Posterior vena cava (tissue), 2 donors: ENCODE measurements around the gene MTIF3. TPM values are rescaled to one million over a fixed set of nuclear protein-coding genes. Genes with fewer than 3 reads are reported as not detected.

Experiments
- DNase-seq: peaks from one replicate; pipeline ENCODE4 v3.0.0-alpha.2; 2020; ENCODE audit warnings: low spot score
- intact Hi-C, 2 donors: fragments of 100-400 bp; cut with DNase I; formaldehyde crosslinking; loops; one replicate each; pipeline versions ENCODE4 v1.14.1 to v1.14.2; 2022 to 2023
- total RNA-seq, 2 donors: library from RNA; stranded (reverse); fragmentation: NEBNext Ultra II Directional; extraction: Animal tissue kit (Norgen Biotek cat#: 25700); gene quantifications; one replicate each; pipeline ENCODE4 v1.2.1, GENCODE V29; 2021
- donor health status: DM: yes; HTN: yes; CAD: no.
- donor health status: DM: yes; HTN: yes; CAD: no.

MTIF3 gene
- total RNA-seq, 2 donors from 2014 or later = 32.9 to 39.4 TPM

GRCh38 chr13:27465611-27466010 lies 15.2 kb upstream of the MTIF3 start:
- intact Hi-C loops = no loop called here
- DNase-seq = no peak

GRCh38 chr13:27463500-27463899 lies 13.1 kb upstream of the MTIF3 start:
- intact Hi-C loops = no loop called here
- no peak for DNase-seq

- intact Hi-C loops = no loop called here
- no peak for DNase-seq
Measured at GRCh38 chr13:27461940-27462584, 11.7 kb upstream of the MTIF3 start.

GRCh38 chr13:27455331-27455855 lies 5.0 kb upstream of the MTIF3 start:
- DNase-seq = no peak
- intact Hi-C loops = loop anchor here in 1 of 2 donors (10.0 kb wide), 1 partner anchor 159 kb away; no protein-coding TSS in a partner anchor

GRCh38 chr13:27450921-27451471 lies 632 bp upstream of the MTIF3 start:
- intact Hi-C loops = loop anchor here in 1 of 2 donors (10.0 kb wide), 1 partner anchor 164 kb away; no protein-coding TSS in a partner anchor
- DNase-seq = peak; percentile 81

- intact Hi-C loops = loop anchor here in 1 of 2 donors (5.0 kb wide), 1 partner anchor 1272 kb away; no protein-coding TSS in a partner anchor
- DNase-seq = no peak
Measured at GRCh38 chr13:27449081-27449603, 1.2 kb downstream of the MTIF3 start.

GRCh38 chr13:27448308-27448707 lies 2.1 kb downstream of the MTIF3 start:
- intact Hi-C loops = loop anchor here in 1 of 2 donors (5.0 kb wide), 1 partner anchor 1271 kb away; no protein-coding TSS in a partner anchor
- no peak for DNase-seq

GRCh38 chr13:27446986-27447583 lies 3.3 kb downstream of the MTIF3 start:
- intact Hi-C loops = loop anchor here in 1 of 2 donors (5.0 kb wide), 1 partner anchor 1270 kb away; no protein-coding TSS in a partner anchor
- no peak for DNase-seq

GRCh38 chr13:27442797-27443196 lies 7.6 kb downstream of the MTIF3 start:
- intact Hi-C loops = no loop called here
- DNase-seq = no peak

GRCh38 chr13:27442071-27442647 lies 8.2 kb downstream of the MTIF3 start:
- intact Hi-C loops = no loop called here
- no peak for DNase-seq

GRCh38 chr13:27440408-27440807 lies 10.0 kb downstream of the MTIF3 start:
- DNase-seq = no peak
- intact Hi-C loops = no loop called here

GRCh38 chr13:27437126-27437525 lies 13.2 kb downstream of the MTIF3 start:
- DNase-seq = no peak
- intact Hi-C loops = no loop called here

GRCh38 chr13:27432611-27433210 lies 17.7 kb downstream of the MTIF3 start:
- intact Hi-C loops = no loop called here
- no peak for DNase-seq

GRCh38 chr13:27432180-27432579 lies 18.2 kb downstream of the MTIF3 start:
- no peak for DNase-seq

GRCh38 chr13:27428160-27428559 lies 22.2 kb downstream of the MTIF3 start:
- intact Hi-C loops = loop anchor here (10.0 kb wide), 2 partner anchors 53 to 1053 kb away; no protein-coding TSS in a partner anchor
- no peak for DNase-seq

More at GRCh38 chr13:27432180-27432579, 18.2 kb downstream of the MTIF3 start:
- intact Hi-C loops = no loop called here

GRCh38 chr13:27427641-27428040 lies 22.7 kb downstream of the MTIF3 start:
- intact Hi-C loops = loop anchor here (10.0 kb wide), 2 partner anchors 53 to 1053 kb away; no protein-coding TSS in a partner anchor
- DNase-seq = no peak

- intact Hi-C loops = loop anchor here (10.0 kb wide), 2 partner anchors 51 to 1051 kb away; no protein-coding TSS in a partner anchor
- DNase-seq = peak; percentile 93
Measured at GRCh38 chr13:27425918-27426630, 24.3 kb downstream of the MTIF3 start.

GRCh38 chr13:27425158-27425917 lies 25.0 kb downstream of the MTIF3 start:
- no peak for DNase-seq
- intact Hi-C loops = loop anchor here (10.0 kb wide), 2 partner anchors 51 to 1051 kb away; no protein-coding TSS in a partner anchor
